B cell (primary cell): ENCODE measurements around the gene TXN.

Source experiments
- EZH2 ChIP-seq: IDR thresholded peaks from 2 replicates; pipeline ENCODE4 v1.6.1; 2012; ENCODE audit warnings: borderline replicate concordance, low read depth, mild to moderate bottlenecking, moderate library complexity, low read length; ENCODE audit not compliant: insufficient read depth, poor library complexity, severe bottlenecking
- TF ChIP-seq, protein P1 (sequence below): fragments of 200-600 bp; IDR thresholded peaks from one replicate; pipeline ENCODE4 v1.8.0; 2022; ENCODE audit warnings: antibody characterized with exemption, mild to moderate bottlenecking

DNA sequence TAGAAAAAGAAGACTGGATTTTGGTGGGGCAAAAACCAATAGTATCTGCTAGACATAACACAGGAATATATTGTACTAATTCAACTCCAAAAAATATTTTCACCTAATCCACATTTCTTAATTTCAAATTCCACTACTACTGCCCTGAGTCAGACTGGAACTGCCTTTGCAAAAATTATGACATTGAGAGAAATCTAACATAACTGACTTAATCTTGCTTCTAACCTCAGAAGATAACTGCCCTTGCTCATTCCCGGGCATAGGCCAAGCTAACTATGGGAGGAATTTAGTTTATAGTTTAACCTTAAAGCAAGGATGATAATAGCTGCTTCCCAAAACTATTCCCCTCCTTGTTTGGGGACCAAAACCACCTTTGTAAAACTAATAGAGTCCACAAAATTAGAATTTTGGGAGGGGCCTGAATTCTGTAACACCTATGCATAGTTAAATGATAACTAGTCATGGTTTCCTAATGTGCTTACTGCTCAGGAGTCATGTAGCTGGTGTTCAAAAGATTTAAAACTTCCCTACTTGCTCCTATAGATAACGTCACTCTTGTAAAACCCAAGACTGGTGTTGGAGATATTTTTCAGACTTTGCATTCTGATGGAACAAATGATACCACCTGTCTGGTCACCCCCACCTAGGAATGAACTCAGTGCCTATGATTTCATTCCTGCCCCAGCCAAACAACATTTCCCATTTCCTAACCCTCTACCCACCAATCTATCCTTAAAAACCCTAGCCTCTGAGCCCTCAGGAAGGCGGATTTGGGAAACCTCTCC lies 14.1 kb upstream of the TXN start:
- TF ChIP-seq, protein P1, sequence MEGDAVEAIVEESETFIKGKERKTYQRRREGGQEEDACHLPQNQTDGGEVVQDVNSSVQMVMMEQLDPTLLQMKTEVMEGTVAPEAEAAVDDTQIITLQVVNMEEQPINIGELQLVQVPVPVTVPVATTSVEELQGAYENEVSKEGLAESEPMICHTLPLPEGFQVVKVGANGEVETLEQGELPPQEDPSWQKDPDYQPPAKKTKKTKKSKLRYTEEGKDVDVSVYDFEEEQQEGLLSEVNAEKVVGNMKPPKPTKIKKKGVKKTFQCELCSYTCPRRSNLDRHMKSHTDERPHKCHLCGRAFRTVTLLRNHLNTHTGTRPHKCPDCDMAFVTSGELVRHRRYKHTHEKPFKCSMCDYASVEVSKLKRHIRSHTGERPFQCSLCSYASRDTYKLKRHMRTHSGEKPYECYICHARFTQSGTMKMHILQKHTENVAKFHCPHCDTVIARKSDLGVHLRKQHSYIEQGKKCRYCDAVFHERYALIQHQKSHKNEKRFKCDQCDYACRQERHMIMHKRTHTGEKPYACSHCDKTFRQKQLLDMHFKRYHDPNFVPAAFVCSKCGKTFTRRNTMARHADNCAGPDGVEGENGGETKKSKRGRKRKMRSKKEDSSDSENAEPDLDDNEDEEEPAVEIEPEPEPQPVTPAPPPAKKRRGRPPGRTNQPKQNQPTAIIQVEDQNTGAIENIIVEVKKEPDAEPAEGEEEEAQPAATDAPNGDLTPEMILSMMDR: no peak
- no peak for TF ChIP-seq EZH2
